Measurements from ENCODE around the gene XPR1.

XPR1 gene

GRCh38 chr1:180916771-180917170 is 284.9 kb downstream of the XPR1 start:
- DNase-seq (ENCODE audit: low read depth) = no peak

DNA sequence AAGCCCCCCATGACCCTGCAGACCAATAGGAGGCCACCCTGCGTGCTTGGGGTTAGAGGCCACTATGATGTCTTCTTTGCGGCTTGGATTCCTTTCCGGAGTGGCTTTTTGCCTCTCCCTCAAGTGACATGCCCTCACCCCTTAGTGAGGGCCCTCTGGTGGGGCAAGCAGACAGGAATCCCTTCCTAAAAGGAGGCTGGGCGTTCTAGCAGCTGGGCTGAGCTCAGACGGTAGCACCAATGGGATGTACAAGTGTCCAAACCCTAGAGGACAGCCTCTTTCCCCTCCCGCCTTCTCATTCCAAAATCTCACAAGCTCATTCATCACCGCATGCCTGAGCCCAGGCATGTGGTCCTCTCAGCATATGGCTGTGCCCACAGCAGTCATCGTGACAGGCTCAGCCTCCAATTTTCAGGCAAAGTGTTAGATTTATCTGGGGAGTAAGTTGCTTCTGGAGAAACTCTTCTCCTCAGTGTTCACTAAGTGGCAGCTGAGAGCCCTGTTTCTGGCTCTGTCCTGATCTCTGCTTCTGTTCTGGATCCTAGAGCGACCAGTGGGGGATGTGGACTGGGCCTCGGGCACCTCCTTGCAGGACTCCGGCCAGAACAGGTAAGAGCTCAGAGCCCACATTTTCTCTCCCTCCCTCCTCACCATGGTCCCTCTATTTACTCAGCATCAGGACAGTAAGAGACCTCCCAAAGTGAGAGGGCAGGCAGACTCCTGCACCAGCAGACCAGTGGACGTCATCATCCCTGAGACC is 285.7 kb downstream of the XPR1 start:
- DNase-seq (ENCODE audit: low read depth) = no peak

DNA sequence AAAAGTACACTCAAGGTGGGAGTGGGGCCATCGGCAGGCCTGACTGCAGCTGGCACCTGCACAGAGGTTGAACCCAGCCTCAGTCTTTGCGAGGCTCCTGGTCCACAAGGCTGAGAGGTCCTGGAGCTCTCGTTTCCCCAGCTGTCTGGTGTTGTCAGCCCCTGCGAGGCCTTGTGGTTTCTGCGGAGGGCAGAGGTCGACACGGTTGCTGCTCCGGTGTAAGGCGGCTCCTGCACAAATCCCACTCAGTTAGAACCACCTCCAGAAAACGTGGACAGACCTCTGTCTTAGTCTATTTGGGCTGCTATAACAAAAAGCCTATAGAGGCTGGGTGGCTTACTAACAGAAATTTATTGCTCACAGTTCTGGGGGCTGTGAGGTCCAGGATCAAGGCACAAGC is 286.7 kb downstream of the XPR1 start:
- no peak for DNase-seq (ENCODE audit: low read depth)

- DNase-seq (ENCODE audit: low read depth) = no peak
Measured at GRCh38 chr1:180919183-180919700, 287.4 kb downstream of the XPR1 start.

DNA sequence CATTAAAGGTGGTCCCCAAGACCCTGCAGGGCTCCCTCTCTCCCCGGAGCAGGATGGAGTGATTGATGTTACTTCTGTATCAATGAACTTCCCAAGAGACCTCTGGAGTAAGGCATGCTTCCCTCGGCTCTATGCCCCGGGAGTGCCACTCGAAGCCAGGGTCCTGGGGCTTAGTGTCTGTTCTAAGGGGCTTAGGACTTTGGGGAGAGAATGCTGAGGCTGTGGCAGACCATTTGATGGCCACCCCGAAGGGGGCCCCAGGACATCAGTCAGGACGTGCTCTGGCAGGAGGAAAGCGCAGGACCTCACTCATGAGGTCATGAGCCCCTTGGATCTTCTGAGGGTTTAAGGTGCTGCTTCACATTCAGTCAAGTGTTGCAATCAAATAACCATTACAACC is 288.4 kb downstream of the XPR1 start:
- no peak for DNase-seq (ENCODE audit: low read depth)

DNA sequence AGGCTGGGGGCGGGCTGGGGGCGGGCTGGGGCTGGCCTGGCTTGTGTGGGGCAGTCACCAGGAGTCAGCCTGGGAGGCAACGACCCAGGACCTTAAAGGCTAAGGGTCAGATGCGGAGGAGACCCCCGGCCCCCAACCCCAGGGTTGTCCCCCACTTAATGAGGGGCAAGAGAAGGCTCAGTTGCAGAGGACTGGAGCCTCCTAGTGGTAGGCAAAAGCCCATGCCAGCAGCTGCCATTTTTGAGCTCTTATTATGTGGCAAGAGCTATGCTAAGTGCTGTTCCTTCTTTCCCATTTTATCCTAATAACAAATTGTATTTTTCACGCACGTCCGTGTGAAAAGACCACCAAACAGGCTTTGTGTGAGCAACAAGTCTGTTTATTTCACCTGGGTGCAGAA is 288.9 kb downstream of the XPR1 start:
- DNase-seq (ENCODE audit: low read depth) = no peak

GRCh38 chr1:180921386-180921785 is 289.6 kb downstream of the XPR1 start:
- no peak for DNase-seq (ENCODE audit: low read depth)

DNA sequence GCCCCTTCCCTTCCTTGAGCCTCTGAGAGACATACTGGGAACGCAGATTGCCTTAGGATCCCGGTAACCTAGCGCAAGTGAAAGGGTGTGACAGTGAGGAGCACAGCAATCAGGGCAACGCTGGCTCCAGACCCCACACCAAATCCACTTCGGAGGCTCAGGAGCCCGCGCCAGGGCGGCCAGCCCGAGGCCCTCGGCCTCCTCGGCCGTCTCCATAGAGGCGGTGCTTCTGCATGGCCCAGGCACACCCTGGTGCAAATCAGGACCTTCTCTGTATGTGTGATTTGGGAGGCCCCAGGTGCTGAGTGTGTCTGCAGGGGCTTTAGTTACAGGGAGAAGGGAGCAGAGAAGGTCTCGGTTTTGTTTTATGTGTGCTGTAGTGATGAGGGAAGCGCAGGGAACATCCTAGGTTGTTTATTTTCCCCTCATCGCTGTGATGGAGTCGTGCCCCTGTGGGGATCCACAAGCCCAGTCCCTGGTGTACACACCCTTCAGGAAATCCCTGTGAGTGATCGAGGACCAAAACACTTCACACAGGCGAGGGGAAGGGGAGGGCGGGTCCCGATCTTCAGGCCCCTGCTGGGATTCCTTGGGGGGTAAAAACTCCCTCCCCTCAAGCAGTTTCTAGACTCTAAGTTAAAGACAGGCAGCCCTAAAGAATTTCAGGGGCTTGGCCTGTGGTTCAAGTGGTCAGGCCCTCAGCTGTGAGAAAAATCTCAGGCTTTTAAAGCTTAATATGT is 290.2 kb downstream of the XPR1 start:
- no peak for DNase-seq (ENCODE audit: low read depth)

GRCh38 chr1:180922631-180923015 is 290.8 kb downstream of the XPR1 start:
- DNase-seq (ENCODE audit: low read depth) = no peak

DNA sequence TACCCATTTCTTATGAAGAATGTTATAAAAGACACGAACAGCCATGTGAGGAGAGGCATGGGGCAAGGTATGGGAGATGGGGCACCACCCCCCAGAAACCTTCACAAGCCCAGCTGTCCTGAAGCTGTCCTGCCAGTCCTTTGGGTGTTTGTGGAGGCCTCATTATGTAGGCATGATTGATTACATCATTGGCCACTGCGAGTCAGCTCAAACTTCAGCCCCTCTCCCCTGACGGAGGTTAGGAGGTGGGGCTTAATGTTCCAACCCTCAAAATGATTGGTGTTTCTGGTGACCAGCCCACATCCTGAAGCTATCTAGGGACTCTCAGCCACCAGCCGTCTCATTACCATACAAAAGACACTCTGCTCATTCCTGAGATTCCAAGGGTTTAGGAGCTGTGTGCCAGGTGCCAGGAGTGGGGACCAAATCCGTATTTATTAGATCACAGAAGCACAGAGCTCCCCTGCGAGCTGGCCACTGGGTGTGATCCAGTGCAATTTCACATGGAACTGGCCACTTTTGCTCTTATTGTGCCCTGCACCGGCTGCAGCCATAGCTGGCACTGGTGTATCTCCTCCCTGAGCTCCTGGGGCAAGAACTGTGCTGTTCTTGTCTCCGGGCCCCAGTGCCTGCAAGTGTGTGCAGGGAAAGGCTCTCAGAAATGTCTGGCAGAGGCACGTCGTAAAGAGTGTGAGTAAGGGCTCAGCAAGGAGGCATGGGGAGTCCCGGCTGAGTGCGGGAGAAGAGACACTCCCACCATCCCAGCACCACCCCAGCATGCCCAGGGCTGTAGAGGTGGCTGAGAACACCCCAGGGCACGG is 291.4 kb downstream of the XPR1 start:
- no peak for DNase-seq (ENCODE audit: low read depth)

GRCh38 chr1:180923887-180924286 is 292.1 kb downstream of the XPR1 start:
- DNase-seq (ENCODE audit: low read depth) = no peak

DNA sequence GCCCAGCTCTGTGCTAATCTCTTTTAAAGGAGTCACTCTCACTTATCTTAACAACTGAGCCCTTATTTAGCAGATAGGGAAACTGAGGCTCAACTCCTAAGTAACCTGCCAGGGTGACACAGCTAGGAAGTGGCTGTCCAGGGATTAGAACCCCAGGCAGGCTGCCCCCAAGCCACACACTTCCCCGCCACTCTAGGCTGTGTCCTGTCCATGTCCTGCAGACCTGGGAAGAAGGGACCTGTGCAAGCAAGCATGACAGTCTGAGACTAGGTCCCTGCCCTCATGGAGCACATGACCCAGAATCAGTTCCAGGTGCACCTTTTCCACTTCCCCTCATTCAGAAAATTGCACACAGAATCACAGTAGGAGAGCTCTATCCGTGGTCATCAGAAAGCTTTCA is 293.1 kb downstream of the XPR1 start:
- no peak for DNase-seq (ENCODE audit: low read depth)

DNA sequence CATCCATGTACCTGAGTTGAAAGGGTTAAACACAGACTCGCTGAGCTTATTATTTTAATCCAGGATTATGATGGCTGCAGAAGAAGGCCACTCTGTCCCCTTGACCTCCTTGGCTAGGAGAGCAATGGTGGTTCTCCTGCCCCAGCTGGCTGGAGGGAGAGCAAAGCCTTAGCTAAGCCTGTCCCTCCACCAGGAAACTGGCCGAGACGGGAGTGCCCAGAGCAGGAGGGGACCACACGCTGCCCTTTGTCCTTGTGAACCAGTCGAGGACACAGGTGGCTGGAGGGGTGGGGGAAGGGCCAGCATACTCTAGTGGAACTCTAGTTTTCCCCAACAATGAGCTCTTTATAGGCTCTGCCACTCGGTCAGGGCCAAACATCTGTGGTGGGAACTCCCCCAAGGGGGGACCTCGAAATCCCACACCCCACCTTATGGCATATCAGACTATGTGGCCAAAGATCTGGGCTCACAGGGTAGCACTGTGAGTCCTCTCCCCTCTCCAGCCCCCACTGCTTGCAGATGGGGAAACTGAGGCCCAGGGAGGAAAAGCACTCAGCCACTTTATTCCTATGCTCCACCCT is 293.7 kb downstream of the XPR1 start:
- DNase-seq (ENCODE audit: low read depth) = no peak

DNA sequence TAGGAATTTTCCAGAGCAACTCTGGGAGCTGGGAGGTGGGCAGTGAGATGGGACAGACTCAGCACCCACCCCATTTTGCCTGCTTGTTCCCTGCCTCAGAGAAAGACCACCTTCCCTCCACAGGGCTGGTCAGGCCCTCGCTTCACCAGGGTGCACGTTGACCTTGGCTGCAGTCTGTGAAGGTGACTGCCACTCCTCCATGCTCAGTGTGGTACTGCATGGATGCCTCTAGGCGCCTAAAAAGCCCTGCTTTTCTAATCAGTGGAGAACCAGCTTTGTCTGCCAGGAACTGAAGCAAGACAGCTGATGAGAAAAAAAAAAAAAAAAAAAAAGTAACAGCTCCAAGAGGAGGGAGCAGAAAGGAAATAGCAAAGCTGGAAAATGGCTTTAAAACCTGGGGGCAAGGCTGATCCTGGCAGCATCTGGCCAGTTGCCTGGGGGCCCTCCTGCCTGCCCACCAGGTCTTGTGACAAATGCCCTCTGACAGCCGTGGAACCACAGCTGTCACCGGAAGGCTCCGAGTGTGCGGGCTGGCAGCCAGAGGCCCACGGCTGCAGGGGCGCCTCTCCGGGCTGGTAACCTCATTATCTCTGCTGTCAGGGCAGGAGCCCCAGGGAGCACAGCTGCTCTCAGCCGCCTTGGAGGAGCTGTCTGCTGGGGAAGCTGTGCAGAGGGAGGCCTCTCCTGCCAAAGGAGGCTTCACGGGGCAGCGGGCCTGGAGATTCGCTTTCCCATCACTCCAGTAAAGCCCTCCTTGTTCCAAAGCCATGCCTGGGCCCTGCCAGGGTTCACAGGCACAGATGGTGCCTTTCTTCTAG is 294.6 kb downstream of the XPR1 start:
- DNase-seq (ENCODE audit: low read depth) = no peak

DNA sequence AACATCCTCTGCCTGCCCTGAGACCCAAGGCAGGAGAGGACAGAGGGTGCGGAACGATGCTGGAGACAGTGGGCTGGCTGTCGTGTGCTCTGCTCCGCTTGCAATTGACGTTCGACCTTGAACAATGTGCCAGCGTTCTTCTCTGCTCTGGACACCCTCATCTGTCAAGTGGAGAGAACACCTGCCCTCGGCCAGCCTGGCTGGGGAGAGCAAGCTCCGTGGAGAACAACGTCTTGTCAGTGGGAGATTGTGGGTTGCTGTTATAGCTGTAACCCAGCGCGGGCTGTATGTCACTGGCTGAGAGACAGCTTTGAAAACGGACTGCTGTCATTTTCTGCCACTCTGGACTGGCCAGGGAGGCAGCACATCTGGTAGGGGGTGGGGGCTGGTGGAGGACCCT is 295.5 kb downstream of the XPR1 start:
- DNase-seq (ENCODE audit: low read depth) = no peak

DNA sequence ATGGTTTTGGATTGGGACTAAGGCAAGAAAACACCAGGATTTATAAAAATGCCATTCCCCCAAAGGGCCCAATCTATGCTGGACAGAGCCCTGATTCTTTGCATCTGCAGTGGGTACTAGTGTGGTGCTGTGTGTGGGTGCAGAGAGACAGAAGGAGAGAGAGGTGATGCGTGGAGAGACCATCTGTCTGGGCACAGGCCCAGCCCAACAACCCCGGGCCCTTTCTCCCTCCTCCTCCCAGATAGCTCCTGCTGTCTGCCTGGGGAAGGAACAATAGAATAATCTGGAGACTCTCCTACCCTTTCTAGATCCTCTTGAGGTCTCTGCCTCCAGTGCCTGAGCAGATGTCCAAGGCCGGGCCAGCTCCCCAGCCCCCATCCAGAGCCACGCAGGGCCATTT is 296.0 kb downstream of the XPR1 start:
- DNase-seq (ENCODE audit: low read depth) = no peak

DNA sequence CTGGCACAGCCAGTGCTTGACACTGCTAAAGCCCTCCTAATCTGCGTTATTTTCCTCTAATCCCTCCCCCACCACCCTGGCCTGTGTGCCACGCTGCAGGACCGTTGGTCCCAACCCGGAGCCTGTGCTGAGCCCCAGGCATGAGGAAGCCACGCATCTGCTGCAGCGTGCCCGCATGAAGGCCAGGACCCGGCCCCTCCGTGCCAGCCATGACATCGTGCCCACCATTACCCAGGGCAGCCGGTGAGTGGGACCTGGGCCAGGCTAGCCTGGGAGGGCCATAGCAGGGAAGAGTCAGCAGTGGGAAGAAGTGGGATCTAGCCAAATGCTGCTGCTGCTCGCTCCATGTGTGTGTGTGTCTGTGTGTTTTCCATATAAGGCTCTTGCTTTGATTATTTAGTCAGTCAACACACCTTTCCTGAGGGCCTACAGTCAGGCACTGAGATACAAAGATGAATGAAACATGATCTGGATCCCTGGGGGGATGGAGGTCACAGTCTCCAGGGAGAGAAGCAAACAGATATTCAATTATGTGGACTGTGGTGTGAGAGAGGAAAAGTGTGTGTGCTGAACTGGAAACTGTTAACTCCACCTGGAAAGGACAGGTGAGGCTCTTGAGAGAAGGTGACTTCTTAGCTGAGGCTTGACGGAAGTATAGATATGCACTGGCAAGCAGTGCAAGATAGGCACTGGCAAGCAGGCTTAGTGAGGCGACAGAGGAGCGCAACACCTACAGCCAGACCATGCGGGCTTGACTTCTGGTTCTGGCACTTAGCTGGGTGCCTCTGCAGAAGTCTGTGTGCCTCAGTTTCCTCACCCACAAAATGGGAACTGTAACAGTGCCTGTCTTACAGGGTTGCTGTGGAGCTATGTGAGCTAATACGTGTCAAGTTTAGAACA is 296.8 kb downstream of the XPR1 start:
- no peak for DNase-seq (ENCODE audit: low read depth)

DNA sequence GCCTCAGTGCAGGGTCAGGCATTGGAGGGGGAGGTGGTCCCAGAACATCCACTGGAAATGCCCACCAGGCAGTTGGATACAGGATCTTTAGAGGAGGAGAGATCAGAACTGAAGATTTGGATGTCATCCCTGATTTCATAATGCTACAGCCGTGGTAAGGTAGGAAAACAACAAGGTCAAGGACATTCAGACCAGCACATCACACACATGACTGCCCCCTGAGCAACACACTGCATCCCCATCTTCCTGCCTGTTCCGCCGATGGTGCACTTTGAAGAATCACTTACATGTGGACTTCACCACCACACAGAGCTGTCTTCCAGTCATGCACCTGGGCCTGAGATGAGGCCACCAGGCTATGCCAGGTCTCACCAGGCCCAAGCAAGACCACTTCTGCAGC is 297.6 kb downstream of the XPR1 start:
- DNase-seq (ENCODE audit: low read depth) = no peak

DNA sequence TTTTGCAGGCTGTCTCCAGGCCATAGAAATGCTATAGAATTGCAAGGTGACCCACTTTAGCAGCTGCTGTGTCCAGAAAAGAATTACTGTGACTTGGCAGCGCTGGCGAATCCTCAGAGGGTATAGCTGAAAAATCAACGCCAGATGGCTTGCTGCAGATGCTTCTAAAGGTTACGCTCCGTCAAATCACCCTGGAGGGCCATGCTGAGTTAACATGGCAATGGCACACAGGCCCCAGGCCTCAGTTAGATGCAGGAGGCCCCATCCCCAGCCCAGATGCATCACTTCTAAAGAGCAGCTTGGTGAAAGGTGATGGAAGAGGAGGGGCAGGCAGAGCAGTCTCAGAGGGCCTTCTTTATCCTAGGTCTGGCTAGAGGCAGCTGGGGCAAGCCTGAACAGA is 298.9 kb downstream of the XPR1 start:
- no peak for DNase-seq (ENCODE audit: low read depth)

DNA sequence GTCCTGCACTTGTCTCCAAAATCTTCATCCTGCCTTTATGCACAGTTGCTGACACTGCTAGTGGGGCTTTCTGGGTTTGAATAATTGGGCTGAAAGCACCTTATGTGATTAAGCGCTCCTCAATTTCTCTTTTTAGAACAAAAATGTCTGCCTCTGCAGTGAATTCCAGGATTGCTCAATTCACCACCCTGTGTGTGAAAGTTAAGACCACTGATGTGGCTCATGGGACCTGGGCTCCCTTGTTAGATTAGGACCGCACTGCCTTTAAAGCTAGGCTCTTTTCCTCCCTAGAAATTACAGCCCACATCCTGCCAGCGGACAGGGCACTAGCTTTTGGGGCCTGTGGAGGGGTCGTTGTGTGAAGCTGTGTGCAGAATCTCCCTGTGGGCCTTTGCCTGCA is 299.7 kb downstream of the XPR1 start:
- DNase-seq (ENCODE audit: low read depth) = no peak

All from non-pigmented ciliary epithelial cell (primary cell).